ENCODE measurements around the gene ABCD4.
"Not testable (repeated sequence)": the region's sequence is repeated elsewhere in the genome, so short reads cannot be mapped to it uniquely, and the experiment has no call there.

Gene ABCD4

GRCh38 chr14:74275241-74275841, 27.4 kb downstream of the ABCD4 start:
- H3K9ac ChIP-seq (ENCODE audit: low read length), result no peak overlapping the region
- H3K27ac ChIP-seq (ENCODE audit: low read depth, low read length), result no peak overlapping the region
- H3K4me1 ChIP-seq (ENCODE audit: control insufficient read depth, insufficient read depth, low read length), result no peaks in the 10 kb centered on the region
- H3K27me3 ChIP-seq (ENCODE audit: control insufficient read depth, insufficient read depth, low read length), result no peaks in the 10 kb centered on the region
- H3K4me3 ChIP-seq (ENCODE audit: low read depth, low read length), result no peak overlapping the region
- no peaks in the 10 kb centered on the region for H3K9me3 ChIP-seq (ENCODE audit: control insufficient read depth, insufficient read depth, low read depth, low read length)
- no peaks in the 10 kb centered on the region for H3K36me3 ChIP-seq (ENCODE audit: control insufficient read depth, insufficient read depth, low read length)

DNA sequence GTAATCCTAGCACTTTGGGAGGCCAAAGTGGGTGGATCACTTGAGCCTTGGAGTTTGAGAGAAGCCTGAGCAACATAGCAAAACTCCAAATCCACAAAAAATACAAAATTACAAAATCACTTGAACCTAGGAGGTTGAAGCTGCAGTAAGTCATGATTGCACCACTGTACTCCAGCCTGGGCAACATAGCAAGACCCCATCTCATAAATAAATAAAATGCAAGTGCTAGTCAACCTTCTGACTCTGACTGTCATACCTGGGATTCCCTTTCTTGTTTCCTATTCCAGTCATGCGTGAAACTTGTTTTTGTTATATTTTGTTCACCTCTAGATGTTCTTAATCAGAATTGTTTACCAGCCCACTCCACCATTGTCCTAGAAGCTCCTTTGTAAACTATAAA, 31.4 kb downstream of the ABCD4 start:
- no peaks in the 10 kb centered on the region for H3K4me1 ChIP-seq (ENCODE audit: control insufficient read depth, insufficient read depth, low read length)
- H3K9me3 ChIP-seq (ENCODE audit: control insufficient read depth, insufficient read depth, low read depth, low read length), result no peaks in the 10 kb centered on the region
- H3K27me3 ChIP-seq (ENCODE audit: control insufficient read depth, insufficient read depth, low read length), result no peaks in the 10 kb centered on the region
- no peak overlapping the region for H3K27ac ChIP-seq (ENCODE audit: low read depth, low read length)
- no peak overlapping the region for H3K4me3 ChIP-seq (ENCODE audit: low read depth, low read length)
- H3K36me3 ChIP-seq (ENCODE audit: control insufficient read depth, insufficient read depth, low read length), result no peaks in the 10 kb centered on the region
- H3K9ac ChIP-seq (ENCODE audit: low read length), result no peak overlapping the region

DNA sequence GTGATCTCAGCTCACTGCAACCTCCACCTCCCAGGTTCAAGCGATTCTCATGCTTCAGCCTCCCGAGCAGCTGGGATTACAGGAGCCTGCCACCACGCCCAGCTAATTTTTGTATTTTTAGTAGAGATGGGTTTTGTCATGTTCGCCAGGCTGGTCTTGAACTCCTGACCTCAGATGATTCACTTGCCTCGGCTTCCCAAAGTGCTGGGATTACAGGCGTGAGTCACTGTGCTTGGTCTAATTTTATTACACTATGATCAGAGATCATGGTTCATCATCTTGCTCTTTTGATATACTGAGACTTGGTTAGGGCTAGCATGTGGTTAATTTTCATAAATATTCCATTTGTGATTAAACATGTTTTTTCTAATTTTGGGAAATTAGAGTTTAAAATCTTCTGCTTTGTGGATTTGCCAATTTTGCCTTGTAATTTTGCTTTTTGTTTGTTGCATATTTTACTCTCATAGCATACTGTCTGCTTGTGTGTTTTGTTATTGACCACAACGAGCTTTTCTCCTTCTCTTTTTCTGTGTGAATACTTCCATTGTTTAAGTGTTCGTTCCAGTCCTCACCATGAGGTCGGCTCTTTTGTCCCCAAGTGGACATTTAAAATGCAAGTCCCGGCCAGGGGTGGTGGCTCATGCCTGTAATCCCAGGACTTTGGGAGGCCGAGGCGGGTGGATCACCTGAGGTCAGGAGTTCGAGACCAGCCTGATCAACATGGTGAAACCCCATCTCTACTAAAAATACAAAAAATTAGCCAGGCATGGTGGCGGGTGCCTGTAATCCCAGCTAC, 32.2 kb downstream of the ABCD4 start:
- not testable (repeated sequence) for H3K36me3 ChIP-seq (ENCODE audit: control insufficient read depth, insufficient read depth, low read length); H3K9ac ChIP-seq (ENCODE audit: low read length); H3K27me3 ChIP-seq (ENCODE audit: control insufficient read depth, insufficient read depth, low read length); H3K27ac ChIP-seq (ENCODE audit: low read depth, low read length); H3K4me1 ChIP-seq (ENCODE audit: control insufficient read depth, insufficient read depth, low read length); H3K9me3 ChIP-seq (ENCODE audit: control insufficient read depth, insufficient read depth, low read depth, low read length); H3K4me3 ChIP-seq (ENCODE audit: low read depth, low read length)

DNA sequence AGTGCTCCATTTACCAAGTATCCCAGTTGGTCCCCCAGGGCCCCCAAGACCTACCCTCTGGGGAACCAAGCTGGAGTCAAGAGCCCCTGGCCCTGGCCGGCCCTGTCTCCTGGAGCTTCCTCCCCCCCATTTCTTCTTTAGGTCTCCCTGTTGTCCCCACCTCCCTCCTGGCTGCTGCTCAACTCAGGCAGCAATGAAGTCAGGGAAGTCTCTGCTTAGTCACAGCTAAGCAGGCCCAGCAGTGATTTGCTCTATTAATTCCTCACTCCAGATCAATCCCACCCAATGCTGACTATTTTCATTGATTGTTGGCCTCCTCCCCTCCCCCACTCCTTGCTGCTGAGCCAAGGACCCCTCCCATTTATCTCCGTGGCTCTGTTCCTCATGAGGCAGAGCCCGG, 35.1 kb downstream of the ABCD4 start:
- Histone ChIP-seq H3K4me1 (ENCODE audit: control insufficient read depth, insufficient read depth, low read length) (no peaks in the 10 kb centered on the region; the same call in 1 of the 2 replicates), H3K9ac (ENCODE audit: low read length) (no peak overlapping the region), H3K9me3 (ENCODE audit: control insufficient read depth, insufficient read depth, low read depth, low read length) (no peaks in the 10 kb centered on the region), H3K27ac (ENCODE audit: low read depth, low read length) (no peak overlapping the region), H3K4me3 (ENCODE audit: low read depth, low read length) (no peak overlapping the region), H3K27me3 (ENCODE audit: control insufficient read depth, insufficient read depth, low read length) (no peaks in the 10 kb centered on the region), H3K36me3 (ENCODE audit: control insufficient read depth, insufficient read depth, low read length) (no peaks in the 10 kb centered on the region)

DNA sequence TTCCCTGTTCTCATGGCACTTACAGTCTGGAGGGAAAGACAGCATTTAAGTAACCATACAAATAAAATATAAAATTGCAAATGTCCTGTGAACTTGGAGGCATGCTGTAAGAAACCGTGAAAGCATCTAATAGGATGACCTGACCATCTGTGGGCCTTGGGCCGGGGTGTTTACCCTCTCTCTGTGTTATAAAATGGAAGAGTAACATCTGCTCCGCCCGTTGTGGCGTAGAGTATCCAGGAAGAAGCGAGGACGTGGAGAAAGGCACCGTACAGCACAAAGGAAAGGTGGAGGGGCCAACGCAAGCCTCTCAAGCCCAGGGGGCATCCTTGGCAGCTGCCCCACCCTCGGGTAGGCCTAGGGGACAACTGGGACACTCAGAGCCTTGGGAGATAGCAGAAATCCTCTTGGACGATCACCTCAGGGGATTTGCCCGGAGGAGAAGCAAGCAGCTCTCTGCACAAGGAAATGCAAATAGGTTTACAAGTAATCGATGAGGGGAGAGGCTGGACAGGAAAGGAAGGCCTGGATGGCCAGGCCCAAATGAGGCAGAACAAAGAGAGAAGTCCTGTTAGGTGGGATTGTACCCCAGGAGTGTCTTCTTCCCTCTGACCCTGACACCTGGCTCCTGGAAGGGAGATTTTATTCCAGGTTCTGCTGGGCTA, 37.3 kb downstream of the ABCD4 start:
- no peak overlapping the region for H3K9ac ChIP-seq (ENCODE audit: low read length)
- no peaks in the 10 kb centered on the region for H3K36me3 ChIP-seq (ENCODE audit: control insufficient read depth, insufficient read depth, low read length)
- H3K9me3 ChIP-seq (ENCODE audit: control insufficient read depth, insufficient read depth, low read depth, low read length), result no peaks in the 10 kb centered on the region
- no peak overlapping the region for H3K4me3 ChIP-seq (ENCODE audit: low read depth, low read length)
- H3K27me3 ChIP-seq (ENCODE audit: control insufficient read depth, insufficient read depth, low read length), result peaks cover 9% of the 10 kb centered on the region; the same call in 1 of the 2 replicates
- no peak overlapping the region for H3K27ac ChIP-seq (ENCODE audit: low read depth, low read length)
- H3K4me1 ChIP-seq (ENCODE audit: control insufficient read depth, insufficient read depth, low read length), result no peaks in the 10 kb centered on the region; the same call in 1 of the 2 replicates

DNA sequence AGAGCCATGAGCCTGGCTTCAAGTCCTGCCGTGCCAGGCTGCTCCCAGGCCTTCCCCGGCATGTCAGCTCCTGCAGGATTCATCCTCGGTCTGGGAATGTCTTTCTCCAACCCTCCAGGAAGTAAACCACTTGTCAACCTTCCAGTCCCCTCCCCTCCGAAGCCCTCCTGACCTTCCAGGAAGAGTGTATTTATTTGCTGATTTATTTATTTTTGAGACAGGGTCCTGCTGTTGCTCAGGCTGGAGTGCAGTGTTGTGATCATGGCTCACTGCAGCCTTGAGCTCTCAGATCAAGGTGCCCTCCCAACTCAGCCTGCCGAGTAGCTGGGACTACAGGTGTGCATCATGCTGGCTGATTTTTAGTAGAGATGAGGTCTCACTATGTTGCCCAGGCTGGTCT, 38.8 kb downstream of the ABCD4 start:
- Histone ChIP-seq H3K4me1 (ENCODE audit: control insufficient read depth, insufficient read depth, low read length) (no peaks in the 10 kb centered on the region; the same call in 1 of the 2 replicates), H3K36me3 (ENCODE audit: control insufficient read depth, insufficient read depth, low read length) (no peaks in the 10 kb centered on the region), H3K9ac (ENCODE audit: low read length) (no peak overlapping the region), H3K4me3 (ENCODE audit: low read depth, low read length) (no peak overlapping the region), H3K27ac (ENCODE audit: low read depth, low read length) (no peak overlapping the region), H3K27me3 (ENCODE audit: control insufficient read depth, insufficient read depth, low read length) (peaks cover 24% of the 10 kb centered on the region), H3K9me3 (ENCODE audit: control insufficient read depth, insufficient read depth, low read depth, low read length) (no peaks in the 10 kb centered on the region)

GRCh38 chr14:74263181-74263580, 39.6 kb downstream of the ABCD4 start:
- Histone ChIP-seq H3K4me1 (ENCODE audit: control insufficient read depth, insufficient read depth, low read length) (no peaks in the 10 kb centered on the region; the same call in 1 of the 2 replicates), H3K9ac (ENCODE audit: low read length) (no peak overlapping the region), H3K36me3 (ENCODE audit: control insufficient read depth, insufficient read depth, low read length) (no peaks in the 10 kb centered on the region), H3K9me3 (ENCODE audit: control insufficient read depth, insufficient read depth, low read depth, low read length) (no peaks in the 10 kb centered on the region), H3K27ac (ENCODE audit: low read depth, low read length) (no peak overlapping the region), H3K27me3 (ENCODE audit: control insufficient read depth, insufficient read depth, low read length) (peaks cover 31% of the 10 kb centered on the region), H3K4me3 (ENCODE audit: low read depth, low read length) (no peak overlapping the region)

- Histone ChIP-seq H3K4me1 (ENCODE audit: control insufficient read depth, insufficient read depth, low read length) (peaks cover 3% of the 10 kb centered on the region; the same call in 1 of the 2 replicates), H3K9ac (ENCODE audit: low read length) (no peak overlapping the region), H3K36me3 (ENCODE audit: control insufficient read depth, insufficient read depth, low read length) (no peaks in the 10 kb centered on the region), H3K9me3 (ENCODE audit: control insufficient read depth, insufficient read depth, low read depth, low read length) (no peaks in the 10 kb centered on the region), H3K27ac (ENCODE audit: low read depth, low read length) (no peak overlapping the region), H3K27me3 (ENCODE audit: control insufficient read depth, insufficient read depth, low read length) (peaks cover 41% of the 10 kb centered on the region), H3K4me3 (ENCODE audit: low read depth, low read length) (no peak overlapping the region)
Measured at GRCh38 chr14:74262076-74262475, 40.7 kb downstream of the ABCD4 start.

DNA sequence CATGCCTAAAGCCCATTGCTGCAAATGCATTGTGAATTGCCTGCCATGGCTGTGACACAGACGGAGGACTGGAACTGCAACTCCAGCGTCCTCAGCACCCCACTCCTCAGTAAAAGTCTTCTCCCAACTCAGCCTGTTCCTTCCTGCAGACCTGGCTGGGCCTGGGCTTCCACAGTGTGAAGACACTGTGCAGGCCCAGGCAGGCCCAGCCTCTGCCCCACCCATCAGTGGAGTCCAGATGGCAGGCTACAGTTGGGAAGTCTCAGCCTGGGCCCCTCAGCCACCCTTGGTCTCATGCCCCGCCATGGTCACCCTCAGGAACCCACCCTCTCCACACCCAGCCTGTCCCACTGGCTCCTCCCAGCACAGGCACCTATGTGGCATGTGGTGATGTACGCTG, 41.4 kb downstream of the ABCD4 start:
- H3K9me3 ChIP-seq (ENCODE audit: control insufficient read depth, insufficient read depth, low read depth, low read length), result no peaks in the 10 kb centered on the region
- H3K27me3 ChIP-seq (ENCODE audit: control insufficient read depth, insufficient read depth, low read length), result peaks cover 44% of the 10 kb centered on the region
- no peak overlapping the region for H3K4me3 ChIP-seq (ENCODE audit: low read depth, low read length)
- H3K36me3 ChIP-seq (ENCODE audit: control insufficient read depth, insufficient read depth, low read length), result no peaks in the 10 kb centered on the region
- no peak overlapping the region for H3K27ac ChIP-seq (ENCODE audit: low read depth, low read length)
- H3K4me1 ChIP-seq (ENCODE audit: control insufficient read depth, insufficient read depth, low read length), result peaks cover 4% of the 10 kb centered on the region; the same call in 1 of the 2 replicates
- no peak overlapping the region for H3K9ac ChIP-seq (ENCODE audit: low read length)

DNA sequence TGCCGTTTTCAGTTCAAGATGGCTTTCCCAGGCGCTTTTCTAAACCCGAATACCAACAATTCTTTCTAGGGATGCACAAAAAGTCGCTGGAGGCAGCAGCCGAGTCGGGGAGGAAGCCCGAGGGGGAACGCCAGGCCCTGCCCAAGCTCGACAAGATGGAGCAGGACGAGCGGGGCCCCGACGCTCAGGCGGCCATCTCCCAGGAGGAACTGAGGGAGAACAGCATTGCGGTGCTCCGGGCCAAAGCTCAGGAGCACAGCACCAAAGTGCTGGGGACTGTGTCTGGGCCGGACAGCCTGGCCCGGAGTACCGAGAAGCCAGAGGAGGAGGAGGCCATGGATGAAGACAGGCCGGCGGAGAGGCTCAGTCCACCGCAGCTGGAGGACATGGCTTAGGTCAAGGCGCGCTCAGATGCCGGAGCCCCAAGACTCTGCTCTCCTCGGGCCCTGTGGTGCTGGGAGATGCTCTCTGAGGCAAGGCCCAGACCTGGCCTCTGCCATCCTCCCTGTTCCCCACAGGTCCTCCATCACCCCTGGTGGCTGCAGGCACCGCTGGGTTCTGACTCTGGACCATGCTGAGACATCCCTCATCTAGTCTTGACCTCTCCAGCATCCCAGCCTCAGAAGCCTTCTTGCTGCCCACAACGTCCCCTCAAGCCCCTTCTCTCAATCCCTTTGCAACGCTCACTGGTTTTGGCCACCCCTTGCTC, 42.1 kb downstream of the ABCD4 start:
- H3K36me3 ChIP-seq (ENCODE audit: control insufficient read depth, insufficient read depth, low read length), result no peaks in the 10 kb centered on the region
- no peak overlapping the region for H3K9ac ChIP-seq (ENCODE audit: low read length)
- peaks cover 4% of the 10 kb centered on the region; the same call in 1 of the 2 replicates for H3K4me1 ChIP-seq (ENCODE audit: control insufficient read depth, insufficient read depth, low read length)
- H3K4me3 ChIP-seq (ENCODE audit: low read depth, low read length), result no peak overlapping the region
- no peak overlapping the region for H3K27ac ChIP-seq (ENCODE audit: low read depth, low read length)
- peaks cover 44% of the 10 kb centered on the region for H3K27me3 ChIP-seq (ENCODE audit: control insufficient read depth, insufficient read depth, low read length)
- no peaks in the 10 kb centered on the region for H3K9me3 ChIP-seq (ENCODE audit: control insufficient read depth, insufficient read depth, low read depth, low read length)

All from HUES6 (cell line).